OCI-LY1 (cell line): ENCODE results near the gene EIF4EBP2.

ENCODE experiments used
- H2AFZ ChIP-seq: fragments of 200-600 bp; sonication (generic), shearing (Covaris generic); 2 replicates; pipeline ENCODE4 v1.6.0; 2014; ENCODE audit warnings: antibody characterized with exemption, mild to moderate bottlenecking, low read length
- H3F3A ChIP-seq: fragments of 200-600 bp; sonication (generic), shearing (Covaris generic); 2 replicates; pipeline ENCODE4 v1.6.0; 2014; ENCODE audit warnings: mild to moderate bottlenecking, antibody characterized with exemption, low read length, moderate library complexity; ENCODE audit not compliant: insufficient read depth
- H3K27ac ChIP-seq: fragments of 200-600 bp; sonication (generic); 2 replicates; pipeline ENCODE4 v1.5.1; 2014; ENCODE audit warnings: low read length, mixed run types, mild to moderate bottlenecking, low read depth; ENCODE audit not compliant: poor library complexity, severe bottlenecking
- H3K27me3 ChIP-seq: fragments of 200-600 bp; sonication (generic); 2 replicates; pipeline ENCODE4 v1.6.0; 2014; ENCODE audit warnings: antibody characterized with exemption, mild to moderate bottlenecking, low read length, moderate library complexity; ENCODE audit not compliant: insufficient read depth
- H3K36me3 ChIP-seq: fragments of 200-600 bp; sonication (generic); 2 replicates; pipeline ENCODE4 v1.6.1; 2014; ENCODE audit warnings: mild to moderate bottlenecking, antibody characterized with exemption, low read length, moderate library complexity, mixed read lengths; ENCODE audit not compliant: insufficient read depth
- H3K4me1 ChIP-seq: fragments of 200-600 bp; sonication (generic); 2 replicates; pipeline ENCODE4 v1.5.1; 2014; ENCODE audit warnings: mild to moderate bottlenecking, low read length, moderate library complexity; ENCODE audit not compliant: insufficient read depth, severe bottlenecking
- H3K4me2 ChIP-seq: fragments of 200-600 bp; sonication (generic), shearing (Covaris generic); 2 replicates; pipeline ENCODE4 v1.6.1; 2014; ENCODE audit warnings: low read length
- H3K4me3 ChIP-seq: fragments of 200-600 bp; sonication (generic); 2 replicates; pipeline ENCODE4 v1.5.1; 2014; ENCODE audit warnings: low read length, low read depth, mild to moderate bottlenecking, mixed read lengths; ENCODE audit not compliant: poor library complexity, severe bottlenecking
- H3K79me2 ChIP-seq: fragments of 200-600 bp; shearing (Covaris generic); 2 replicates; pipeline ENCODE4 v1.6.1; 2016; ENCODE audit warnings: mixed run types, low read length, mixed read lengths; ENCODE audit not compliant: insufficient read depth
- H3K9ac ChIP-seq: fragments of 200-600 bp; sonication (generic), shearing (Covaris generic); 2 replicates; pipeline ENCODE4 v1.6.1; 2014; ENCODE audit warnings: mild to moderate bottlenecking, low read length, mixed read lengths
- H3K9me2 ChIP-seq: fragments of 200-600 bp; sonication (generic), shearing (Covaris generic); 2 replicates; pipeline ENCODE4 v1.6.1; 2014; ENCODE audit warnings: low read depth, mild to moderate bottlenecking, low read length, mixed read lengths
- H3K9me3 ChIP-seq: fragments of 200-600 bp; shearing (Covaris generic); 2 replicates; pipeline ENCODE4 v1.6.1; 2014; ENCODE audit warnings: low read length, mixed read lengths
- H4K20me1 ChIP-seq: fragments of 200-600 bp; sonication (generic), shearing (Covaris generic); 2 replicates; pipeline ENCODE4 v1.6.0; 2016; ENCODE audit warnings: mild to moderate bottlenecking, low read length; ENCODE audit not compliant: insufficient read depth
- CTCF ChIP-seq: fragments of 200-600 bp; sonication (generic), shearing (Covaris generic); IDR thresholded peaks from 2 replicates; pipeline ENCODE4 v1.5.1; 2017; ENCODE audit warnings: mild to moderate bottlenecking, antibody characterized with exemption, low read length, moderate library complexity, mixed read lengths
- EZH2 ChIP-seq: fragments of 200-600 bp; sonication (generic), shearing (Covaris generic); IDR thresholded peaks from 2 replicates; pipeline ENCODE4 v1.8.0; 2017; ENCODE audit warnings: borderline replicate concordance, mixed run types, mild to moderate bottlenecking, antibody characterized with exemption, low read length, moderate library complexity, mixed read lengths

The EIF4EBP2 gene

GRCh38 chr10:70399177-70399576, 4.8 kb upstream of the EIF4EBP2 start:
- Histone ChIP-seq H3K36me3 (no peaks in the 10 kb centered on the region), H3K4me1 (peaks cover 11% of the 10 kb centered on the region), H3F3A (no peaks in the 10 kb centered on the region), H3K79me2 (no peaks in the 10 kb centered on the region), H4K20me1 (no peaks in the 10 kb centered on the region), H3K27me3 (no peaks in the 10 kb centered on the region), H3K9me2 (no peaks in the 10 kb centered on the region), H3K27ac (no peak overlapping the region), H3K4me2 (no peak overlapping the region), H3K9me3 (no peaks in the 10 kb centered on the region), H2AFZ (no peak overlapping the region), H3K9ac (no peak overlapping the region), H3K4me3 (no peak overlapping the region)
- no peak for TF ChIP-seq EZH2

- Histone ChIP-seq H3F3A (no peaks in the 10 kb centered on the region), H3K27me3 (no peaks in the 10 kb centered on the region)
Measured at GRCh38 chr10:70403483-70404035, 386 bp upstream of the EIF4EBP2 start.

GRCh38 chr10:70404787-70405036, 767 bp downstream of the EIF4EBP2 start:
- Histone ChIP-seq H3K79me2 (peaks cover 40% of the 10 kb centered on the region), H3K9me3 (no peaks in the 10 kb centered on the region), H4K20me1 (no peaks in the 10 kb centered on the region), H3K4me2 (peak overlapping the region; percentile 95), H2AFZ (no peak overlapping the region), H3F3A (no peaks in the 10 kb centered on the region), H3K9me2 (no peaks in the 10 kb centered on the region), H3K9ac (peak overlapping the region; percentile 78), H3K27me3 (no peaks in the 10 kb centered on the region), H3K36me3 (peaks cover 12% of the 10 kb centered on the region), H3K27ac (peak overlapping the region; percentile 0), H3K4me3 (peak overlapping the region; percentile 75), H3K4me1 (peaks cover 27% of the 10 kb centered on the region)
- TF ChIP-seq EZH2, result no peak
- TF ChIP-seq CTCF, result no peak

More at GRCh38 chr10:70403483-70404035, 386 bp upstream of the EIF4EBP2 start:
- H3K36me3 ChIP-seq, result peaks cover 8% of the 10 kb centered on the region
- TF ChIP-seq CTCF (no peak), EZH2 (no peak)
- no peaks in the 10 kb centered on the region for H3K9me2 ChIP-seq
- peaks cover 30% of the 10 kb centered on the region for H3K79me2 ChIP-seq
- no peaks in the 10 kb centered on the region for H4K20me1 ChIP-seq
- H3K27ac ChIP-seq, result no peak overlapping the region
- peak overlapping the region; percentile 95 for H3K4me2 ChIP-seq
- no peaks in the 10 kb centered on the region for H3K9me3 ChIP-seq
- H3K4me1 ChIP-seq, result peaks cover 27% of the 10 kb centered on the region
- peak overlapping the region; percentile 75 for H3K4me3 ChIP-seq
- H2AFZ ChIP-seq, result peak overlapping the region; percentile 94
- peak overlapping the region; percentile 78; the same call in 1 of the 2 replicates for H3K9ac ChIP-seq
